Endothelial cell of umbilical vein (primary cell): ENCODE results near the gene SRRD. TPM values are rescaled to one million over a fixed set of nuclear protein-coding genes. Genes with fewer than 3 reads are reported as not detected.

Experiments used
- BruUV-seq: library from RNA; stranded (reverse); fragments of 400-500 nt; replicated peaks from 2 replicates; lab custom pipeline; 2021; lab: Mats Ljungman, UMichigan
- CTCF ChIA-PET: fragments of 300-600, 350-600 bp; sonication (Branson Sonifier 250); formaldehyde crosslinking; loops from one replicate; lab custom pipeline; 2021; ENCODE audit warnings: antibody characterized with exemption, inconsistent platforms; lab: Charles Lee
- POLR2A ChIA-PET: fragments of 300-600, 350-600 bp; sonication (Branson Sonifier 250); formaldehyde crosslinking; loops from one replicate; lab custom pipeline; 2021; ENCODE audit warnings: antibody characterized with exemption, inconsistent platforms; lab: Charles Lee
- DNase-seq: peaks from one replicate; pipeline ENCODE4 v3.0.0-alpha.2; 2011; ENCODE audit warnings: low read depth, low spot score
- FAIRE-seq: peaks from 2 replicates; lab custom pipeline; 2011; peaks lifted over from hg19 to GRCh38; lab: Jason Lieb, UNC
- H2AFZ ChIP-seq: 2 replicates; pipeline ENCODE4 v1.6.0; 2012; ENCODE audit warnings: low read depth, low read length, control low read depth, inconsistent platforms
- H3K27ac ChIP-seq: 2 replicates; pipeline ENCODE4 v1.5.1; 2011; ENCODE audit warnings: low read depth, mild to moderate bottlenecking, control low read depth, low read length, moderate library complexity; ENCODE audit not compliant: insufficient read depth
- H3K27me3 ChIP-seq, 2 experiments: 2 replicates each; pipeline versions ENCODE4 v1.6.0 to v1.6.1; 2011; ENCODE audit warnings: low read length in 2 of 2, mixed read lengths in 1 of 2; ENCODE audit not compliant: control insufficient read depth in 2 of 2, insufficient read depth in 2 of 2
- H3K36me3 ChIP-seq, 2 experiments: 2 replicates in 1 of 2; 3 replicates in 1 of 2; pipeline ENCODE4 v1.5.1; 2011; ENCODE audit warnings: low read length in 2 of 2, mild to moderate bottlenecking in 1 of 2, moderate library complexity in 1 of 2; ENCODE audit not compliant: control insufficient read depth in 2 of 2, insufficient read depth in 2 of 2; ENCODE audit errors: extremely low read depth in 1 of 2
- H3K4me1 ChIP-seq: 3 replicates; pipeline ENCODE4 v1.5.1; 2011; ENCODE audit warnings: mild to moderate bottlenecking, low read length; ENCODE audit not compliant: control insufficient read depth, insufficient read depth; ENCODE audit errors: extremely low read depth
- H3K4me2 ChIP-seq: 2 replicates; pipeline ENCODE4 v1.6.1; 2011; ENCODE audit warnings: low read length, control low read depth, mixed read lengths; ENCODE audit not compliant: insufficient read depth
- H3K4me3 ChIP-seq, 3 experiments: fragments of 200-600 bp in 1 of 3; sonication (generic), shearing (Covaris generic) in 1 of 3; replicated peaks in 1 of 3; 2 replicates each; pipeline ENCODE4 v1.5.1; 2011 to 2016; ENCODE audit warnings: control low read depth in 3 of 3, low read length in 3 of 3, mild to moderate bottlenecking in 2 of 3, inconsistent platforms in 1 of 3, low read depth in 1 of 3, moderate library complexity in 1 of 3; ENCODE audit not compliant: insufficient read depth in 1 of 3
- H3K79me2 ChIP-seq: 2 replicates; pipeline ENCODE4 v1.6.0; 2012; ENCODE audit warnings: low read length, inconsistent platforms; ENCODE audit not compliant: control insufficient read depth, insufficient read depth
- H3K9ac ChIP-seq: replicated peaks from 2 replicates; pipeline ENCODE3; 2011; ENCODE audit warnings: low read length, control low read depth; ENCODE audit not compliant: insufficient read depth; ENCODE audit errors: extremely low read depth
- H3K9me1 ChIP-seq: replicated peaks from 3 replicates; pipeline ENCODE4 v1.6.0; 2011; ENCODE audit warnings: mild to moderate bottlenecking, low read length; ENCODE audit not compliant: control insufficient read depth, insufficient read depth; ENCODE audit errors: extremely low read depth
- H3K9me3 ChIP-seq: replicated peaks from 2 replicates; pipeline ENCODE4 v1.5.1; 2012; ENCODE audit warnings: low read length, inconsistent platforms; ENCODE audit not compliant: control insufficient read depth, insufficient read depth
- H4K20me1 ChIP-seq: replicated peaks from 2 replicates; pipeline ENCODE3; 2011; ENCODE audit warnings: mild to moderate bottlenecking, low read length; ENCODE audit not compliant: control insufficient read depth, insufficient read depth; ENCODE audit errors: extremely low read depth
- EZH2 ChIP-seq: IDR thresholded peaks from 2 replicates; pipeline ENCODE4 v1.6.1; 2012; ENCODE audit warnings: borderline replicate concordance, low read depth, mild to moderate bottlenecking, moderate library complexity, low read length, inconsistent platforms; ENCODE audit not compliant: severe bottlenecking
- FOS ChIP-seq: IDR thresholded peaks from 2 replicates; pipeline ENCODE4 v1.6.1; 2011; ENCODE audit warnings: mild to moderate bottlenecking, low read length, moderate library complexity, borderline replicate concordance; ENCODE audit not compliant: insufficient read depth
- GATA2 ChIP-seq: IDR thresholded peaks from 2 replicates; pipeline ENCODE4 v1.7.0; 2011; ENCODE audit warnings: low read depth, mild to moderate bottlenecking, moderate library complexity, mixed read lengths, low read length; ENCODE audit not compliant: insufficient read length, insufficient read depth
- JUN ChIP-seq: IDR thresholded peaks from 2 replicates; pipeline ENCODE4 v1.6.1; 2011; ENCODE audit warnings: borderline replicate concordance, low read depth; ENCODE audit not compliant: insufficient read length, insufficient read depth
- MYC ChIP-seq: IDR thresholded peaks from one replicate; pipeline ENCODE4 v1.6.1; 2011; ENCODE audit warnings: mild to moderate bottlenecking, low read depth, low read length
- POLR2A ChIP-seq: IDR thresholded peaks from 2 replicates; pipeline ENCODE4 v1.6.1; 2012; ENCODE audit warnings: low read depth, mild to moderate bottlenecking, control low read depth, low read length
- POLR2AphosphoS5 ChIP-seq: IDR thresholded peaks from 2 replicates; pipeline ENCODE4 v1.6.1; 2012; ENCODE audit warnings: low read depth, mild to moderate bottlenecking, control low read depth, low read length, moderate library complexity; ENCODE audit not compliant: insufficient read depth
- dilution Hi-C: fragments of 300-500 bp; cut with MboI; formaldehyde crosslinking; loops from one replicate; pipeline ENCODE4 v1.15.0; 2019; ENCODE audit warnings: low sequenced_read_pairs; ENCODE audit not compliant: extremely low pct_ligation_motif_present
- intact Hi-C: fragments of 100-400 bp; cut with micrococcal nuclease; formaldehyde crosslinking; loops from one replicate; pipeline ENCODE4 v1.10.0; 2022
- polyA plus RNA-seq, 4 experiments: library from polyadenylated mRNA; depleted of rRNA in 3 of 4; stranded (reverse) in 3 of 4; unstranded in 1 of 4; fragments of >200 nt; gene quantifications; 2 replicates each; pipeline versions ENCODE4 v1.2.1 to v1.2.3, GENCODE V29; 2011 to 2012; ENCODE audit warnings: missing spikeins in 1 of 4
- total RNA-seq: library from RNA; stranded (reverse); gene quantifications from 2 replicates; pipeline ENCODE4 v1.2.3, GENCODE V29; 2021
- TF ChIP-seq, protein P1 (sequence below), 2 donors: IDR thresholded peaks; 1 replicate in 1 of 2; 2 replicates in 1 of 2; pipeline ENCODE4 v1.5.1; 2011; ENCODE audit warnings: low read length in 2 of 2, mild to moderate bottlenecking in 2 of 2, moderate library complexity in 2 of 2, control low read depth in 1 of 2, inconsistent platforms in 1 of 2, low read depth in 1 of 2; ENCODE audit not compliant: insufficient read depth in 1 of 2; ENCODE audit errors: extremely low read depth in 1 of 2
- TF ChIP-seq, protein P2 (sequence below): IDR thresholded peaks from 2 replicates; pipeline ENCODE4 v1.6.1; 2011; ENCODE audit not compliant: insufficient read depth, insufficient read length

Gene SRRD
- total and polyA plus RNA-seq, 2 donors (not counting 3 experiments of a cell fraction or from before 2014, with no cell fraction given): 23.4 to 24.2 TPM

GRCh38 chr22:26534874-26535602, 51.4 kb downstream of the SRRD start:
- CTCF ChIA-PET: no interaction called here
- dilution Hi-C loops (no loop called here), intact Hi-C loops (no loop called here)
- Histone ChIP-seq H2AFZ (no peak overlapping the region), H3K27ac (no peak overlapping the region), H3K79me2 (no peaks in the 10 kb centered on the region), H3K4me3 (no peak overlapping the region), H3K4me1 (no peaks in the 10 kb centered on the region), H3K4me2 (no peak overlapping the region), H4K20me1 (no peaks in the 10 kb centered on the region), H3K27me3 (no peaks in the 10 kb centered on the region), H3K9me3 (no peaks in the 10 kb centered on the region), H3K36me3 (peaks cover 0 to 24% of the 10 kb centered on the region in 2 experiments), H3K9ac (no peak overlapping the region), H3K9me1 (no peaks in the 10 kb centered on the region)
- BruUV-seq: no TSS peak
- FAIRE-seq (no peak), DNase-seq (no peak)
- no peak for TF ChIP-seq GATA2
- TF ChIP-seq POLR2AphosphoS5: no peak
- no peak for TF ChIP-seq JUN
- TF ChIP-seq, protein P1, sequence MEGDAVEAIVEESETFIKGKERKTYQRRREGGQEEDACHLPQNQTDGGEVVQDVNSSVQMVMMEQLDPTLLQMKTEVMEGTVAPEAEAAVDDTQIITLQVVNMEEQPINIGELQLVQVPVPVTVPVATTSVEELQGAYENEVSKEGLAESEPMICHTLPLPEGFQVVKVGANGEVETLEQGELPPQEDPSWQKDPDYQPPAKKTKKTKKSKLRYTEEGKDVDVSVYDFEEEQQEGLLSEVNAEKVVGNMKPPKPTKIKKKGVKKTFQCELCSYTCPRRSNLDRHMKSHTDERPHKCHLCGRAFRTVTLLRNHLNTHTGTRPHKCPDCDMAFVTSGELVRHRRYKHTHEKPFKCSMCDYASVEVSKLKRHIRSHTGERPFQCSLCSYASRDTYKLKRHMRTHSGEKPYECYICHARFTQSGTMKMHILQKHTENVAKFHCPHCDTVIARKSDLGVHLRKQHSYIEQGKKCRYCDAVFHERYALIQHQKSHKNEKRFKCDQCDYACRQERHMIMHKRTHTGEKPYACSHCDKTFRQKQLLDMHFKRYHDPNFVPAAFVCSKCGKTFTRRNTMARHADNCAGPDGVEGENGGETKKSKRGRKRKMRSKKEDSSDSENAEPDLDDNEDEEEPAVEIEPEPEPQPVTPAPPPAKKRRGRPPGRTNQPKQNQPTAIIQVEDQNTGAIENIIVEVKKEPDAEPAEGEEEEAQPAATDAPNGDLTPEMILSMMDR (IDR thresholded peaks at IDR 0.05; ENCODE audit: extremely low read depth in 1 of 2, insufficient read depth in 1 of 2, low read depth in 1 of 2, low read length in 2 of 2): no peak
- no peak for TF ChIP-seq FOS
- TF ChIP-seq MYC: no peak
- no peak for TF ChIP-seq EZH2
- TF ChIP-seq, protein P2, sequence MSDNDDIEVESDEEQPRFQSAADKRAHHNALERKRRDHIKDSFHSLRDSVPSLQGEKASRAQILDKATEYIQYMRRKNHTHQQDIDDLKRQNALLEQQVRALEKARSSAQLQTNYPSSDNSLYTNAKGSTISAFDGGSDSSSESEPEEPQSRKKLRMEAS: no peak
- TF ChIP-seq POLR2A: no peak
- POLR2A ChIA-PET: no interaction called here
